ENCODE data around the gene MGAT5B. TPM values are rescaled to one million over a fixed set of nuclear protein-coding genes. Genes with fewer than 3 reads are reported as not detected.
A peak's percentile ranks its signal among the peaks of the same experiment; 100 is the strongest.

Gene MGAT5B
- total and polyA plus RNA-seq, 2 of the 13 experiments (the other 11 are each of a cell fraction or from before 2014, with no cell fraction given): 0.07 to 0.13 TPM

DNA sequence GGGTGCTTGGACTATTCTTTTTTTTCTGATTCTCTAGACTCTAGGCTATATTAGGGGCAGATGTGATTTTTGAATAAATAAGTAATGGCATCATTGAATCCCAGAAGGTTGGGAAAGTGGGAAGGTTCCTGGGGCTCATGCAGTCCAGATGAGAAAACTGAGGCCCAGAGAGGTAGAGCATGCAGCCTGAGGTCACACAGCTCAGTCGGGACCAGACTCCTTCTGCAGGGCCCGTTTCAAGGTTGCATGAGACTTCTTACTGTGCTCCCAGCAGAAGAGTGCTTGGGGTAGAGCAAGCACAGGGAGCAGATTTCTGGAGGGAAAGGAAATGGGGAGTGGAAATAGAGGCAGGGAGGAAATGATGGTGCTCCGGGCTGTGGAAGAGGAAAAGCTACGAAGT lies 59.8 kb downstream of the MGAT5B start:
- in situ Hi-C loops (cut with HindIII; ENCODE audit: extremely low pct_ligation_motif_present, low pct_unique_long_range_greater_than_20kb): no loop called here
- H3K27ac ChIP-seq (ENCODE audit: extremely low read length, insufficient read depth, low read length): no peak overlapping the region
- no peak for ATAC-seq
- peak; percentile 91 for TF ChIP-seq ZNF768 (CRISPR knock-in tag; IDR thresholded peaks at IDR 0.05)
- TF ChIP-seq ZNF451 (CRISPR knock-in tag; IDR thresholded peaks at IDR 0.05): no peak
- no peak overlapping the region for H3K4me3 ChIP-seq (replicated peaks in 1 of 3; ENCODE audit: insufficient read depth in 1 of 3, low read depth in 2 of 3, low read length in 3 of 3)
- no peak for FAIRE-seq
- POLR2A ChIA-PET: no interaction called here
- no TSS peak for BruUV-seq (replicated peaks)
- intact Hi-C loops (cut with micrococcal nuclease; ENCODE audit: unreplicated experiment): no loop called here
- H3K79me2 ChIP-seq (ENCODE audit: insufficient read depth, low read length): no peaks in the 10 kb centered on the region
- no peak overlapping the region for H2AFZ ChIP-seq (ENCODE audit: low read length)
- H3K4me2 ChIP-seq (ENCODE audit: low read depth, low read length): no peak overlapping the region
- no peaks in the 10 kb centered on the region for H3K36me3 ChIP-seq (replicated peaks in 1 of 2; ENCODE audit: control insufficient read depth in 1 of 2, insufficient read depth in 2 of 2, low read length in 2 of 2)
- no peaks in the 10 kb centered on the region for H3K4me1 ChIP-seq (ENCODE audit: insufficient read depth, low read length)
- CTCF ChIA-PET (ENCODE audit: low intra/inter-chr PET ratio, low total read pairs): no interaction called here
- WGBS (ENCODE audit: low lambda C conversion rate): 2% methylated on average over 4 of the region's 4 CpGs
- H3K9ac ChIP-seq (ENCODE audit: insufficient read depth, low read depth, low read length): no peak overlapping the region
- H4K20me1 ChIP-seq (ENCODE audit: insufficient read depth, low read length): no peaks in the 10 kb centered on the region; the same call in 1 of the 2 replicates
- DNase-seq (ENCODE audit: low spot score): no peak
- no peaks in the 10 kb centered on the region for H3K9me3 ChIP-seq (ENCODE audit: low read length)
- peaks cover 6 to 68% of the 10 kb centered on the region in 2 experiments for H3K27me3 ChIP-seq (ENCODE audit: control insufficient read depth in 1 of 2, insufficient read depth in 2 of 2, low read length in 2 of 2)

DNA sequence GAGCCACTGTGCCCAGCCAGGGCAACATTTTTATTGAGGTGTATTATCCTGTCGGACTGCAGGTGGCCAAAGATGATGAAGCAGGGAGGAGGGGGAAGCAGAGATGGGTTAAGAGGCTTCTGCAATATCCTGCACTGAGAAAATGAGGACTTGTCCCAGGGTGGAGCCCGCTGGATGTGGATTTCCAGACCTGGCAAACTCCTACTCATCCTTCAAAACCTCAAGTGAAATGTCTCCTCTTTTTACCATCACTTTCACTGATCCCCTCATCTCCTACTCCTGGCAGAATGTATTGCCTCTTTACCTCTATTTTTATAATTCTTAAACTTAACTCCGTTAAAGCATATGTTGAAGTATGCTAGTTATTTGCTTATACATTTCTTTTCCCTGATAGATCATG lies 60.9 kb downstream of the MGAT5B start:
- intact Hi-C loops (cut with micrococcal nuclease; ENCODE audit: unreplicated experiment): no loop called here

More for the DNA sequence above, 60.9 kb downstream of the MGAT5B start:
- Histone ChIP-seq H2AFZ (ENCODE audit: low read length) (no peak overlapping the region), H3K27ac (ENCODE audit: extremely low read length, insufficient read depth, low read length) (no peak overlapping the region), H3K9me3 (ENCODE audit: low read length) (no peaks in the 10 kb centered on the region), H4K20me1 (ENCODE audit: insufficient read depth, low read length) (no peaks in the 10 kb centered on the region; the same call in 1 of the 2 replicates), H3K27me3 (ENCODE audit: control insufficient read depth in 1 of 2, insufficient read depth in 2 of 2, low read length in 2 of 2) (peaks cover 10 to 68% of the 10 kb centered on the region in 2 experiments), H3K79me2 (ENCODE audit: insufficient read depth, low read length) (no peaks in the 10 kb centered on the region), H3K4me3 (replicated peaks in 1 of 3; ENCODE audit: insufficient read depth in 1 of 3, low read depth in 2 of 3, low read length in 3 of 3) (no peak overlapping the region), H3K36me3 (replicated peaks in 1 of 2; ENCODE audit: control insufficient read depth in 1 of 2, insufficient read depth in 2 of 2, low read length in 2 of 2) (no peaks in the 10 kb centered on the region), H3K4me2 (ENCODE audit: low read depth, low read length) (no peak overlapping the region), H3K9ac (ENCODE audit: insufficient read depth, low read depth, low read length) (no peak overlapping the region), H3K4me1 (ENCODE audit: insufficient read depth, low read length) (no peaks in the 10 kb centered on the region)
- BruUV-seq (replicated peaks): no TSS peak
- ATAC-seq (no peak), DNase-seq (ENCODE audit: low spot score) (no peak), FAIRE-seq (no peak)
- in situ Hi-C loops (cut with HindIII; ENCODE audit: extremely low pct_ligation_motif_present, low pct_unique_long_range_greater_than_20kb): no loop called here
- CTCF ChIA-PET (ENCODE audit: low intra/inter-chr PET ratio, low total read pairs): no interaction called here
- POLR2A ChIA-PET: no interaction called here
- no peak for TF ChIP-seq SKI (IDR thresholded peaks at IDR 0.05; ENCODE audit: partially characterized antibody)
- TF ChIP-seq ZNF83 (CRISPR knock-in tag; IDR thresholded peaks at IDR 0.05; ENCODE audit: borderline replicate concordance): no peak
- TF ChIP-seq ZFP36L1 (CRISPR knock-in tag; IDR thresholded peaks at IDR 0.05): no peak
- no peak for TF ChIP-seq MED8 (CRISPR knock-in tag; IDR thresholded peaks at IDR 0.05; ENCODE audit: insufficient replicate concordance)
- TF ChIP-seq ZMAT3 (CRISPR knock-in tag; conservative IDR thresholded peaks at IDR 0.05): no peak
- TF ChIP-seq, protein P1, sequence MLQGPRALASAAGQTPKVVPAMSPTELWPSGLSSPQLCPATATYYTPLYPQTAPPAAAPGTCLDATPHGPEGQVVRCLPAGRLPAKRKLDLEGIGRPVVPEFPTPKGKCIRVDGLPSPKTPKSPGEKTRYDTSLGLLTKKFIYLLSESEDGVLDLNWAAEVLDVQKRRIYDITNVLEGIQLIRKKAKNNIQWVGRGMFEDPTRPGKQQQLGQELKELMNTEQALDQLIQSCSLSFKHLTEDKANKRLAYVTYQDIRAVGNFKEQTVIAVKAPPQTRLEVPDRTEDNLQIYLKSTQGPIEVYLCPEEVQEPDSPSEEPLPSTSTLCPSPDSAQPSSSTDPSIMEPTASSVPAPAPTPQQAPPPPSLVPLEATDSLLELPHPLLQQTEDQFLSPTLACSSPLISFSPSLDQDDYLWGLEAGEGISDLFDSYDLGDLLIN (CRISPR knock-in tag; IDR thresholded peaks at IDR 0.05; ENCODE audit: borderline replicate concordance): no peak
- no peak for TF ChIP-seq MTF1 (CRISPR knock-in tag; IDR thresholded peaks at IDR 0.05)
- TF ChIP-seq NRL (CRISPR knock-in tag; IDR thresholded peaks at IDR 0.05; ENCODE audit: borderline replicate concordance): no peak
- no peak for TF ChIP-seq KLF15 (CRISPR knock-in tag; IDR thresholded peaks at IDR 0.05; ENCODE audit: borderline replicate concordance)
- TF ChIP-seq IRF9 (CRISPR knock-in tag; IDR thresholded peaks at IDR 0.05; ENCODE audit: borderline replicate concordance): no peak
- TF ChIP-seq RFX3 (CRISPR knock-in tag; IDR thresholded peaks at IDR 0.05): no peak
- TF ChIP-seq MAF1 (CRISPR knock-in tag; IDR thresholded peaks at IDR 0.05; ENCODE audit: borderline replicate concordance): no peak
- TF ChIP-seq CBFB (CRISPR knock-in tag; IDR thresholded peaks at IDR 0.05): no peak
- TF ChIP-seq ZNF776 (CRISPR knock-in tag; IDR thresholded peaks at IDR 0.05): no peak
- no peak for TF ChIP-seq ZNF510 (CRISPR knock-in tag; IDR thresholded peaks at IDR 0.05; ENCODE audit: low read depth)
- TF ChIP-seq ZNF17 (CRISPR knock-in tag; IDR thresholded peaks at IDR 0.05): no peak
- TF ChIP-seq MTF2 (CRISPR knock-in tag; IDR thresholded peaks at IDR 0.05; ENCODE audit: borderline replicate concordance): no peak
- no peak for TF ChIP-seq XRCC5 (optimal IDR thresholded peaks at IDR 0.05; ENCODE audit: low read length)
- WGBS (ENCODE audit: low lambda C conversion rate): 5% methylated on average over 3 of the region's 3 CpGs

Data from HepG2 (cell line).